GM21360 (cell line): ENCODE results near the gene SOCS3.

ENCODE experiments used
- ATAC-seq: cut with Tn5 transposase; IDR thresholded peaks from one replicate; pipeline ENCODE4 v1.9.1; 2021; ENCODE audit warnings: mild to moderate bottlenecking, moderate library complexity; ENCODE audit not compliant: unreplicated experiment

SOCS3 gene

GRCh38 chr17:78353834-78354233 is 6.0 kb downstream of the SOCS3 start:
- ATAC-seq: no peak

- ATAC-seq: no peak
These were observed 8.3 kb downstream of the SOCS3 start for GRCh38 chr17:78351449-78352006.

GRCh38 chr17:78349891-78350642 is 9.8 kb downstream of the SOCS3 start:
- no peak for ATAC-seq

GRCh38 chr17:78348055-78348770 is 11.7 kb downstream of the SOCS3 start:
- ATAC-seq: no peak

- ATAC-seq: no peak
These were observed 12.4 kb downstream of the SOCS3 start for GRCh38 chr17:78347453-78347852.

GRCh38 chr17:78346605-78347250 is 13.1 kb downstream of the SOCS3 start:
- no peak for ATAC-seq

- ATAC-seq: no peak
These were observed 13.9 kb downstream of the SOCS3 start for GRCh38 chr17:78345791-78346494.

GRCh38 chr17:78345172-78345571 is 14.7 kb downstream of the SOCS3 start:
- ATAC-seq: no peak

GRCh38 chr17:78344666-78345065 is 15.2 kb downstream of the SOCS3 start:
- ATAC-seq: no peak

GRCh38 chr17:78343543-78344201 is 16.2 kb downstream of the SOCS3 start:
- no peak for ATAC-seq

- ATAC-seq: no peak
These were observed 16.7 kb downstream of the SOCS3 start for GRCh38 chr17:78343187-78343542.

- no peak for ATAC-seq
These were observed 17.3 kb downstream of the SOCS3 start for GRCh38 chr17:78342449-78343186.

- no peak for ATAC-seq
These were observed 18.1 kb downstream of the SOCS3 start for GRCh38 chr17:78341559-78342448.

GRCh38 chr17:78340183-78340955 is 19.5 kb downstream of the SOCS3 start:
- ATAC-seq: no peak

GRCh38 chr17:78338486-78339259 is 21.2 kb downstream of the SOCS3 start:
- ATAC-seq: no peak

GRCh38 chr17:78337244-78338109 is 22.4 kb downstream of the SOCS3 start:
- ATAC-seq: peak; percentile 58
